Neural cell (in vitro differentiated cells): Measurements from ENCODE around the gene STOM. TPM values are rescaled to one million over a fixed set of nuclear protein-coding genes. Genes with fewer than 3 reads are reported as not detected.
A peak's percentile ranks its signal among the peaks of the same experiment; 100 is the strongest.

ENCODE experiments used
- H2AFZ ChIP-seq: fragments of 200-600, 300-800 bp; sonication (generic), shearing (Covaris generic); 2 replicates; pipeline ENCODE4 v1.6.0; 2014; ENCODE audit warnings: low read depth, mild to moderate bottlenecking, antibody characterized with exemption, low read length, moderate library complexity
- H3F3A ChIP-seq: fragments of 200-600 bp; shearing (Covaris generic); 2 replicates; pipeline ENCODE4 v1.6.1; 2016; ENCODE audit warnings: mild to moderate bottlenecking, moderate library complexity, mixed read lengths, antibody characterized with exemption, low read length; ENCODE audit not compliant: insufficient read depth, poor library complexity, severe bottlenecking
- H3K27ac ChIP-seq: fragments of 200-600, 300-800 bp; sonication (generic), shearing (Covaris generic); 2 replicates; pipeline ENCODE4 v1.5.1; 2014; ENCODE audit warnings: mild to moderate bottlenecking, low read length, moderate library complexity
- H3K27me3 ChIP-seq: fragments of 300-800, 200-600 bp; sonication (generic), shearing (Covaris generic); 2 replicates; pipeline ENCODE4 v1.6.0; 2014; ENCODE audit warnings: mild to moderate bottlenecking, low read depth, low read length, moderate library complexity; ENCODE audit not compliant: insufficient read depth
- H3K36me3 ChIP-seq: fragments of 300-800, 200-600 bp; sonication (generic), shearing (Covaris generic); 2 replicates; pipeline ENCODE4 v1.5.1; 2014; ENCODE audit warnings: mild to moderate bottlenecking, antibody characterized with exemption, low read length, moderate library complexity; ENCODE audit not compliant: insufficient read depth
- H3K4me2 ChIP-seq: fragments of 300-800, 200-600 bp; sonication (generic), shearing (Covaris generic); 2 replicates; pipeline ENCODE4 v1.6.0; 2014; ENCODE audit warnings: mild to moderate bottlenecking, low read length
- H3K4me3 ChIP-seq: fragments of 300-800, 200-600 bp; sonication (generic), shearing (Covaris generic); 2 replicates; pipeline ENCODE4 v1.5.1; 2014; ENCODE audit warnings: mild to moderate bottlenecking, low read length, moderate library complexity
- H3K79me2 ChIP-seq: fragments of 200-600 bp; shearing (Covaris generic); replicated peaks from 2 replicates; pipeline ENCODE4 v1.6.0; 2014; ENCODE audit warnings: mild to moderate bottlenecking, low read length, moderate library complexity; ENCODE audit not compliant: insufficient read depth
- H3K9ac ChIP-seq: fragments of 300-800, 200-600 bp; sonication (generic), shearing (Covaris generic); 2 replicates; pipeline ENCODE4 v1.6.1; 2016; ENCODE audit warnings: mild to moderate bottlenecking, low read length, mixed read lengths
- H3K9me2 ChIP-seq: fragments of 200-600 bp; shearing (Covaris generic); 2 replicates; pipeline ENCODE4 v1.6.1; 2016; ENCODE audit warnings: mild to moderate bottlenecking, low read length, mixed read lengths; ENCODE audit not compliant: insufficient read depth
- H3K9me3 ChIP-seq: fragments of 200-600, 300-800 bp; sonication (generic), shearing (Covaris generic); 2 replicates; pipeline ENCODE4 v1.6.1; 2016; ENCODE audit warnings: mild to moderate bottlenecking, mixed run types, low read length, moderate library complexity, mixed read lengths
- H4K20me1 ChIP-seq: fragments of 200-600 bp; shearing (Covaris generic); 2 replicates; pipeline ENCODE4 v1.6.1; 2016; ENCODE audit warnings: mild to moderate bottlenecking, mixed run types; ENCODE audit not compliant: insufficient read depth
- CTCF ChIP-seq: fragments of 450-650 bp; IDR thresholded peaks from 2 replicates; pipeline ENCODE4 v1.5.1; 2014; ENCODE audit warnings: antibody characterized with exemption, mild to moderate bottlenecking, moderate library complexity; ENCODE audit not compliant: poor library complexity, severe bottlenecking
- EP300 ChIP-seq: fragments of 450-650 bp; conservative IDR thresholded peaks from 2 replicates; pipeline ENCODE4 v1.6.1; 2014; ENCODE audit warnings: antibody characterized with exemption, mild to moderate bottlenecking, moderate library complexity; ENCODE audit not compliant: poor library complexity, severe bottlenecking
- MXI1 ChIP-seq: fragments of 450-650 bp; conservative IDR thresholded peaks from 2 replicates; pipeline ENCODE4 v1.6.1; 2014; ENCODE audit warnings: antibody characterized with exemption, mild to moderate bottlenecking; ENCODE audit not compliant: poor library complexity, severe bottlenecking
- POLR2AphosphoS5 ChIP-seq: IDR thresholded peaks from 2 replicates; pipeline ENCODE4 v1.6.1; 2012
- RAD21 ChIP-seq: fragments of 450-650 bp; conservative IDR thresholded peaks from 2 replicates; pipeline ENCODE4 v1.6.1; 2014; ENCODE audit warnings: antibody characterized with exemption, mild to moderate bottlenecking, moderate library complexity
- REST ChIP-seq: IDR thresholded peaks from 2 replicates; pipeline ENCODE4 v1.6.1; 2012; ENCODE audit warnings: borderline replicate concordance
- SMC3 ChIP-seq: fragments of 450-650 bp; conservative IDR thresholded peaks from 2 replicates; pipeline ENCODE4 v1.6.1; 2014; ENCODE audit warnings: antibody characterized with exemption, mild to moderate bottlenecking, moderate library complexity; ENCODE audit not compliant: poor library complexity
- polyA plus RNA-seq: library from polyadenylated mRNA; depleted of rRNA; stranded (reverse); fragments of >200 nt; gene quantifications from 2 replicates; pipeline ENCODE4 v1.2.3, GENCODE V29; 2014

The STOM gene
- polyA plus RNA-seq, 1 donor from 2014 or later = 0.11 TPM

- H3K27me3 ChIP-seq = no peaks in the 10 kb centered on the region
- H3K9me2 ChIP-seq = no peaks in the 10 kb centered on the region
- H2AFZ ChIP-seq = no peak overlapping the region
- no peaks in the 10 kb centered on the region for H3F3A ChIP-seq
- no peaks in the 10 kb centered on the region for H3K36me3 ChIP-seq
- H4K20me1 ChIP-seq = no peaks in the 10 kb centered on the region
- TF ChIP-seq CTCF (peak; percentile 88), POLR2AphosphoS5 (no peak), MXI1 (no peak), RAD21 (peak; percentile 89), SMC3 (peak; percentile 89)
- H3K27ac ChIP-seq = no peak overlapping the region
- no peak overlapping the region for H3K9ac ChIP-seq
- no peaks in the 10 kb centered on the region for H3K9me3 ChIP-seq
- H3K79me2 ChIP-seq = no peaks in the 10 kb centered on the region
- no peak overlapping the region for H3K4me3 ChIP-seq
- H3K4me2 ChIP-seq = no peak overlapping the region
Observed at GRCh38 chr9:121399883-121400607, 30.0 kb upstream of the STOM start.

- Histone ChIP-seq H3K9ac (no peak overlapping the region), H3K9me3 (no peaks in the 10 kb centered on the region), H3F3A (no peaks in the 10 kb centered on the region), H3K27ac (no peak overlapping the region), H4K20me1 (no peaks in the 10 kb centered on the region), H2AFZ (no peak overlapping the region), H3K4me3 (no peak overlapping the region), H3K9me2 (no peaks in the 10 kb centered on the region), H3K36me3 (no peaks in the 10 kb centered on the region), H3K79me2 (no peaks in the 10 kb centered on the region), H3K27me3 (no peaks in the 10 kb centered on the region), H3K4me2 (no peak overlapping the region)
- TF ChIP-seq EP300 (no peak), CTCF (no peak)
Observed at GRCh38 chr9:121399126-121399882, 29.3 kb upstream of the STOM start.

GRCh38 chr9:121398374-121398773, 28.3 kb upstream of the STOM start:
- Histone ChIP-seq H2AFZ (no peak overlapping the region), H3K4me3 (no peak overlapping the region), H3K27me3 (no peaks in the 10 kb centered on the region), H3F3A (no peaks in the 10 kb centered on the region), H3K9me2 (no peaks in the 10 kb centered on the region), H3K9ac (no peak overlapping the region), H3K9me3 (no peaks in the 10 kb centered on the region), H3K27ac (no peak overlapping the region), H3K36me3 (no peaks in the 10 kb centered on the region), H4K20me1 (no peaks in the 10 kb centered on the region), H3K4me2 (no peak overlapping the region), H3K79me2 (no peaks in the 10 kb centered on the region)
- TF ChIP-seq POLR2AphosphoS5 (no peak), RAD21 (no peak), SMC3 (no peak), MXI1 (no peak), REST (no peak), EP300 (no peak), CTCF (no peak)
